Activated CD8-positive, alpha-beta T cell treated with anti-CD3 and anti-CD28 coated beads for 36 hours (primary cell): ENCODE measurements around the gene TEX28. TPM values are rescaled to one million over a fixed set of nuclear protein-coding genes. Genes with fewer than 3 reads are reported as not detected.
"Not testable (repeated sequence)": the region's sequence is repeated elsewhere in the genome, so short reads cannot be mapped to it uniquely, and the experiment has no call there.

Source experiments
- ATAC-seq: fragments of 200-7000 bp; cut with Tn5 transposase; one replicate; pipeline ENCODE4 v1.10.0; 2021; ENCODE audit warnings: mild to moderate bottlenecking, moderate library complexity
- CTCF ChIA-PET: fragments of 350-600 bp; sonication (Branson Sonifier 250); formaldehyde crosslinking; loops from one replicate; lab custom pipeline; 2021; ENCODE audit warnings: antibody characterized with exemption; lab: Charles Lee
- POLR2A ChIA-PET: fragments of 350-600 bp; sonication (Branson Sonifier 250); formaldehyde crosslinking; loops from one replicate; lab custom pipeline; 2021; ENCODE audit warnings: antibody characterized with exemption; lab: Charles Lee
- DNase-seq: peaks from one replicate; pipeline ENCODE4 v3.0.0-alpha.2; 2020
- H3K27ac Mint-ChIP-seq: one replicate; pipeline ENCODE4 v1.8.0; 2021; ENCODE audit warnings: mild to moderate bottlenecking, mixed read lengths
- H3K27me3 Mint-ChIP-seq: one replicate; pipeline ENCODE4 v1.8.0; 2021; ENCODE audit warnings: mixed read lengths
- H3K36me3 Mint-ChIP-seq: one replicate; pipeline ENCODE4 v1.8.0; 2021; ENCODE audit warnings: low read depth, mixed read lengths
- H3K4me1 Mint-ChIP-seq: one replicate; pipeline ENCODE4 v1.8.0; 2021; ENCODE audit warnings: low read depth, mixed read lengths
- H3K4me3 Mint-ChIP-seq: one replicate; pipeline ENCODE4 v1.8.0; 2021; ENCODE audit warnings: mild to moderate bottlenecking, moderate library complexity, mixed read lengths
- H3K9me3 Mint-ChIP-seq: one replicate; pipeline ENCODE4 v1.8.0; 2021; ENCODE audit warnings: mixed read lengths
- intact Hi-C: fragments of 100-400 bp; cut with micrococcal nuclease; formaldehyde crosslinking; loops from one replicate; pipeline ENCODE4 v1.10.0; 2022
- total RNA-seq, 2 experiments: library from RNA; stranded (reverse); gene quantifications; one replicate each; pipeline ENCODE4 v1.2.3, GENCODE V29; 2021
- TF ChIP-seq, protein P1 (sequence below): fragments of 200-600 bp; IDR thresholded peaks from one replicate; pipeline ENCODE4 v1.8.0; 2022; ENCODE audit warnings: antibody characterized with exemption, mild to moderate bottlenecking

Gene TEX28
- total RNA-seq, 2 experiments from 2014 or later, result not detected

GRCh38 chrX:154307202-154307601 is 12.3 kb upstream of the TEX28 start:
- intact Hi-C loops, result no loop called here
- POLR2A ChIA-PET, result no interaction called here
- no peaks in the 10 kb centered on the region for H3K36me3 Mint-ChIP-seq
- DNase-seq, result no peak
- no peak overlapping the region for H3K4me3 Mint-ChIP-seq
- H3K27me3 Mint-ChIP-seq, result no peaks in the 10 kb centered on the region
- peaks cover 35% of the 10 kb centered on the region for H3K4me1 Mint-ChIP-seq
- no peak overlapping the region for H3K27ac Mint-ChIP-seq
- no peaks in the 10 kb centered on the region for H3K9me3 Mint-ChIP-seq
- no peak for ATAC-seq
- CTCF ChIA-PET, result no interaction called here
- TF ChIP-seq, protein P1, sequence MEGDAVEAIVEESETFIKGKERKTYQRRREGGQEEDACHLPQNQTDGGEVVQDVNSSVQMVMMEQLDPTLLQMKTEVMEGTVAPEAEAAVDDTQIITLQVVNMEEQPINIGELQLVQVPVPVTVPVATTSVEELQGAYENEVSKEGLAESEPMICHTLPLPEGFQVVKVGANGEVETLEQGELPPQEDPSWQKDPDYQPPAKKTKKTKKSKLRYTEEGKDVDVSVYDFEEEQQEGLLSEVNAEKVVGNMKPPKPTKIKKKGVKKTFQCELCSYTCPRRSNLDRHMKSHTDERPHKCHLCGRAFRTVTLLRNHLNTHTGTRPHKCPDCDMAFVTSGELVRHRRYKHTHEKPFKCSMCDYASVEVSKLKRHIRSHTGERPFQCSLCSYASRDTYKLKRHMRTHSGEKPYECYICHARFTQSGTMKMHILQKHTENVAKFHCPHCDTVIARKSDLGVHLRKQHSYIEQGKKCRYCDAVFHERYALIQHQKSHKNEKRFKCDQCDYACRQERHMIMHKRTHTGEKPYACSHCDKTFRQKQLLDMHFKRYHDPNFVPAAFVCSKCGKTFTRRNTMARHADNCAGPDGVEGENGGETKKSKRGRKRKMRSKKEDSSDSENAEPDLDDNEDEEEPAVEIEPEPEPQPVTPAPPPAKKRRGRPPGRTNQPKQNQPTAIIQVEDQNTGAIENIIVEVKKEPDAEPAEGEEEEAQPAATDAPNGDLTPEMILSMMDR, result no peak

DNA sequence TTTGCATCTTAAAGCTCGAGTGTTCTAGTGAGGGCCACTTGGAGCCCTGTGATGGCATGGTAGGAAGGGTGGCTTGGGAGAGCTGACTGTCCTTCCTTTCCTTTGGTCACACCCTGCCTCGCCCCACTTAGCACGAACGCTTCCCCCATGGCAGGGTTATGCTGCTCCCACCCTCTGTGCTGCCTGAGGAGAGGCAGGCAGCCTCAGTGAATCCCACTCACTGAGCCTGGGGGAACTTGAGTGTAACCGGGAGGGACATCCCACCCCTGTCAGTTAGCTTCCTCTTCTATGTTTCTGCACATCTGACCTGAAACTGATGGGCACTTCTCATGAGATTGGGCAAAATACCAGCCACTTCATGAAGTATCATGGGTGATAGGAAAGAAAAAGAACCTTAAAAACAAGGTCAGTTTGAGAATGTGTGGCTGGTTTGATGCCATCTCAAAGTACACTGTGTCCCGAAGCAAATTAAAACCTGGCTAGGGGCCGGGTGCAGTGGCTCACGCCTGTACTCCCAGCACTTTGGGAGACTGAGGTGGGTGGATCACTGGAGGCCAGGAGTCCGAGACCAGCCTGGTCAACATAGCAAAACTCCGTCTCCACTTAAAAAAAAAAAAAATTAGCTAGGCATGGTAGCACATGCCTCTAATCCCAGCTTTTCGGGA is 10.7 kb upstream of the TEX28 start:
- DNase-seq, result no peak
- no peaks in the 10 kb centered on the region for H3K9me3 Mint-ChIP-seq
- ChIA-PET CTCF (no interaction called here), POLR2A (no interaction called here)
- no peaks in the 10 kb centered on the region for H3K36me3 Mint-ChIP-seq
- no peaks in the 10 kb centered on the region for H3K27me3 Mint-ChIP-seq
- intact Hi-C loops, result no loop called here
- H3K4me1 Mint-ChIP-seq, result peaks cover 20% of the 10 kb centered on the region
- TF ChIP-seq, protein P1, result no peak
- no peak for ATAC-seq
- no peak overlapping the region for H3K27ac Mint-ChIP-seq
- H3K4me3 Mint-ChIP-seq, result no peak overlapping the region

GRCh38 chrX:154304846-154305245 is 9.9 kb upstream of the TEX28 start:
- POLR2A ChIA-PET, result no interaction called here
- CTCF ChIA-PET, result no interaction called here

GRCh38 chrX:154303476-154303875 is 8.6 kb upstream of the TEX28 start:
- DNase-seq (no peak), ATAC-seq (no peak)
- Mint-ChIP-seq H3K9me3 (no peaks in the 10 kb centered on the region), H3K36me3 (no peaks in the 10 kb centered on the region), H3K4me1 (peaks cover 13% of the 10 kb centered on the region), H3K27me3 (no peaks in the 10 kb centered on the region), H3K27ac (no peak overlapping the region), H3K4me3 (no peak overlapping the region)
- POLR2A ChIA-PET, result no interaction called here
- intact Hi-C loops, result no loop called here
- CTCF ChIA-PET, result no interaction called here
- TF ChIP-seq, protein P1, result no peak

More at GRCh38 chrX:154304846-154305245, 9.9 kb upstream of the TEX28 start:
- H3K4me3 Mint-ChIP-seq, result no peak overlapping the region
- ATAC-seq (no peak), DNase-seq (no peak)
- no peaks in the 10 kb centered on the region for H3K9me3 Mint-ChIP-seq
- H3K36me3 Mint-ChIP-seq, result no peaks in the 10 kb centered on the region
- intact Hi-C loops, result no loop called here
- TF ChIP-seq, protein P1, result no peak
- H3K27me3 Mint-ChIP-seq, result no peaks in the 10 kb centered on the region
- no peak overlapping the region for H3K27ac Mint-ChIP-seq
- peaks cover 18% of the 10 kb centered on the region for H3K4me1 Mint-ChIP-seq

GRCh38 chrX:154302998-154303397 is 8.1 kb upstream of the TEX28 start:
- H3K36me3 Mint-ChIP-seq, H3K4me1 Mint-ChIP-seq, H3K27ac Mint-ChIP-seq, intact Hi-C loops, H3K9me3 Mint-ChIP-seq, ATAC-seq, H3K4me3 Mint-ChIP-seq, DNase-seq, CTCF ChIA-PET, H3K27me3 Mint-ChIP-seq, POLR2A ChIA-PET: not testable (repeated sequence)
